Sigmoid colon (tissue), 7 donors: Measurements from ENCODE around the gene EFNA5. TPM values are rescaled to one million over a fixed set of nuclear protein-coding genes. Genes with fewer than 3 reads are reported as not detected.

Source experiments
- DNase-seq: peaks from one replicate; pipeline ENCODE4 v3.0.0-alpha.2; 2019
- H3K27ac ChIP-seq, 4 donors: fragments of 200-600 bp; sonication (generic); one replicate each; pipeline ENCODE4 v1.5.1; 2016 to 2019; ENCODE audit warnings: mild to moderate bottlenecking in 1 of 4
- H3K27me3 ChIP-seq, 3 donors: fragments of 200-600 bp; sonication (generic); one replicate each; pipeline ENCODE4 v1.5.1; 2019; ENCODE audit warnings: mild to moderate bottlenecking in 1 of 3
- H3K36me3 ChIP-seq, 4 donors: fragments of 200-600 bp; sonication (generic); one replicate each; pipeline ENCODE4 v1.5.1; 2016 to 2019
- H3K4me1 ChIP-seq, 4 donors: fragments of 200-600 bp; sonication (generic); one replicate each; pipeline ENCODE4 v1.5.1; 2017 to 2019
- H3K4me3 ChIP-seq, 4 donors: fragments of 200-600 bp; sonication (generic); one replicate each; pipeline ENCODE4 v1.5.1; 2017 to 2019; ENCODE audit warnings: mild to moderate bottlenecking in 2 of 4, moderate library complexity in 1 of 4
- H3K9me3 ChIP-seq, 4 donors: fragments of 200-600 bp in 3 of 4; sonication (generic) in 3 of 4; one replicate each; pipeline versions ENCODE4 v1.5.1 to v1.6.1; 2013 to 2019
- EP300 ChIP-seq, 4 donors: sonication (generic); formaldehyde crosslinking; IDR thresholded peaks; one replicate each; pipeline ENCODE4 v1.6.1; 2017; ENCODE audit warnings: antibody characterized with exemption in 4 of 4
- POLR2A ChIP-seq, 2 donors: fragments of 450-650 bp; IDR thresholded peaks; one replicate each; pipeline ENCODE4 v1.6.1; 2016; ENCODE audit warnings: antibody characterized with exemption in 2 of 2, mild to moderate bottlenecking in 2 of 2, moderate library complexity in 2 of 2
- POLR2AphosphoS5 ChIP-seq, 4 donors: sonication (generic); formaldehyde crosslinking; IDR thresholded peaks; one replicate each; pipeline ENCODE4 v1.6.1; 2017; ENCODE audit warnings: antibody characterized with exemption in 4 of 4
- WGBS, 2 donors: extraction: QIAGEN DNeasy Blood & Tissue Kit; methylation state at CpG; one replicate each; pipeline ENCODE4 v1.1.7; 2013; 5-methylcytosine and 5-hydroxymethylcytosine counted together
- intact Hi-C: fragments of 100-400 bp; cut with DNase I; formaldehyde crosslinking; loops from one replicate; pipeline ENCODE4 v1.15.1; 2023
- polyA plus RNA-seq, 3 donors: library from polyadenylated mRNA; stranded (reverse); fragments of 200-250 nt; gene quantifications; one replicate each; pipeline ENCODE4 v1.2.3, GENCODE V29; 2013
- total RNA-seq, 4 donors: library from RNA; depleted of rRNA; stranded (reverse); fragments of >200 nt; gene quantifications; one replicate each; pipeline ENCODE4 v1.1.0, GENCODE V29; 2016
- TF ChIP-seq, protein P1 (sequence below), 4 experiments: fragments of 450-650 bp in 3 of 4; fragments of 200-600 bp in 1 of 4; IDR thresholded peaks; one replicate each; pipeline ENCODE4 v1.5.1; 2016 to 2019; ENCODE audit warnings: antibody characterized with exemption in 4 of 4, mild to moderate bottlenecking in 3 of 4, moderate library complexity in 2 of 4
- donor health status: healthy with polysubstance abuse.
- donor health status: Bipolar disorder and iron deficiency.
- donor health status: healthy.

Gene EFNA5
- total and polyA plus RNA-seq, 7 donors, result 0.60 to 10.8 (median 6.8) TPM

DNA sequence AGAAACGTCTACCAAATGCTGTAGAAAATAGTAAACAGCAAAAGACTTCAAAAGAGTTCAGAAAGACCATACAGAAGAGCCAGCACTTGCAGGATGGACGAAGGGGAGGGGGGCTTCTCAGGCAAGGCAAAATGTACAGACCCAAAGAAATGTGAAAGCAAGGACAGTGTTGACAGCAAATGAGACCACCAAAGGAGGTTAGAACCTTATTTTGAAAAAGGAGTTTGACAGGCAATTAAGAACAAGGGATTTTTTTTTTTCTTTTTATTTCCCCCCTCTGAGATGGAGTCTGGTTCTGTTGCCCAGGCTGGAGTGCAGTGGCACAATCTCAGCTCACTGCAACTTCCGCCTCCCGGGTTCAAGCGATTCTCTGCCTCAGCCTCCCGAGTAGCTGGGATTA, 223.2 kb downstream of the EFNA5 start:
- no peak for DNase-seq
- Histone ChIP-seq H3K27ac (no peak overlapping the region), H3K4me1 (no peaks in the 10 kb centered on the region), H3K9me3 (no peaks in the 10 kb centered on the region), H3K4me3 (no peak overlapping the region), H3K36me3 (no peaks in the 10 kb centered on the region), H3K27me3 (no peaks in the 10 kb centered on the region)
- intact Hi-C loops, result no loop called here
- 85 to 89% methylated on average over 6 of the region's 6 CpGs for WGBS, 2 donors
- TF ChIP-seq POLR2AphosphoS5 (IDR thresholded peaks at IDR 0.05), result no peak
- TF ChIP-seq EP300 (IDR thresholded peaks at IDR 0.05), result no peak
- TF ChIP-seq, protein P1, sequence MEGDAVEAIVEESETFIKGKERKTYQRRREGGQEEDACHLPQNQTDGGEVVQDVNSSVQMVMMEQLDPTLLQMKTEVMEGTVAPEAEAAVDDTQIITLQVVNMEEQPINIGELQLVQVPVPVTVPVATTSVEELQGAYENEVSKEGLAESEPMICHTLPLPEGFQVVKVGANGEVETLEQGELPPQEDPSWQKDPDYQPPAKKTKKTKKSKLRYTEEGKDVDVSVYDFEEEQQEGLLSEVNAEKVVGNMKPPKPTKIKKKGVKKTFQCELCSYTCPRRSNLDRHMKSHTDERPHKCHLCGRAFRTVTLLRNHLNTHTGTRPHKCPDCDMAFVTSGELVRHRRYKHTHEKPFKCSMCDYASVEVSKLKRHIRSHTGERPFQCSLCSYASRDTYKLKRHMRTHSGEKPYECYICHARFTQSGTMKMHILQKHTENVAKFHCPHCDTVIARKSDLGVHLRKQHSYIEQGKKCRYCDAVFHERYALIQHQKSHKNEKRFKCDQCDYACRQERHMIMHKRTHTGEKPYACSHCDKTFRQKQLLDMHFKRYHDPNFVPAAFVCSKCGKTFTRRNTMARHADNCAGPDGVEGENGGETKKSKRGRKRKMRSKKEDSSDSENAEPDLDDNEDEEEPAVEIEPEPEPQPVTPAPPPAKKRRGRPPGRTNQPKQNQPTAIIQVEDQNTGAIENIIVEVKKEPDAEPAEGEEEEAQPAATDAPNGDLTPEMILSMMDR (IDR thresholded peaks at IDR 0.05), result no peak
- no peak for TF ChIP-seq POLR2A (IDR thresholded peaks at IDR 0.05)

DNA sequence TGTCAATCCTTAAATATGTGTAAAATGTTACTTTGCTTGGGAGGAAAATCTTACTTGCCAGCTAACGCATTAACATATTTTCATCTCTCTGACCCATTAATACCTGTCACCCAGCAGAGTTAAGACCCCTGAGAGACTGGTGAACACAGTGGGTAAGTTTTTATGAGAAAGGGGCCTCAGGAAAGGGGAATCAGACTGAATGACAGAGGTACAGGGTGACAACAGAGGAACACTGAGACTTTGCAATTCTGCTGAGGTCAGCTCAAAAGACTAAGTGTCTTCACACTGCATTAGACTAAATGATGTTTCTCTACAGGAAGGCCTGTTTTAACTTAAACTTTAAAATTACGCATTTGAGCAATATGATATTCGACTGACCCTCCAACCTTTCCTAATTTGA, 223.8 kb downstream of the EFNA5 start:
- Histone ChIP-seq H3K4me1 (no peaks in the 10 kb centered on the region), H3K27me3 (no peaks in the 10 kb centered on the region), H3K27ac (no peak overlapping the region), H3K4me3 (no peak overlapping the region), H3K9me3 (no peaks in the 10 kb centered on the region), H3K36me3 (no peaks in the 10 kb centered on the region)
- intact Hi-C loops, result no loop called here
- DNase-seq, result no peak
- TF ChIP-seq, protein P1 (IDR thresholded peaks at IDR 0.05), result no peak
- TF ChIP-seq EP300 (IDR thresholded peaks at IDR 0.05) (no peak), POLR2A (IDR thresholded peaks at IDR 0.05) (no peak), POLR2AphosphoS5 (IDR thresholded peaks at IDR 0.05) (no peak)
- 95 to 96% methylated on average over 3 of the region's 3 CpGs for WGBS, 2 donors

DNA sequence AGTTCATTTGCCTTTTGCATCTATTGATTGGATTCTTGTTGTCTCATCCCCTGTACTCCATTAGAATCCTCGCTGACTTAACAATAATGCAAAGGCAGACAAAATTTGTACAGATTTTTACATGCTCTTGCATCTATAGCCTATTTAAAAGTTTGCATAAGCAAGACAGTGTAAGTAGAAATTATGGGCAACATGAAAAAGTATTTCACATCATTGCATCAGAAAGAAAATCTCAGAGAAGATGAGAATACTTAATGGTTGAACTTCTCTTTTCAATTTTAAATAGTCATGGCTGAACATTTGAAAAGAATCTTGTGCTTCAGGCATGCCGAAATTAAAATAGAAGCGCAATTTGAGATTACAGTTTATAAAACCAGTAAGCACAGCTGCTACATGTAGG, 226.4 kb downstream of the EFNA5 start:
- Histone ChIP-seq H3K9me3 (no peaks in the 10 kb centered on the region), H3K36me3 (no peaks in the 10 kb centered on the region), H3K4me1 (no peaks in the 10 kb centered on the region), H3K27me3 (no peaks in the 10 kb centered on the region), H3K27ac (no peak overlapping the region), H3K4me3 (no peak overlapping the region)
- TF ChIP-seq EP300 (IDR thresholded peaks at IDR 0.05) (no peak), POLR2AphosphoS5 (IDR thresholded peaks at IDR 0.05) (no peak), POLR2A (IDR thresholded peaks at IDR 0.05) (no peak)
- TF ChIP-seq, protein P1 (IDR thresholded peaks at IDR 0.05), result no peak
- intact Hi-C loops, result no loop called here
- DNase-seq, result no peak
- WGBS, 2 donors, result 91 to 92% methylated on average over 3 of the region's 3 CpGs

DNA sequence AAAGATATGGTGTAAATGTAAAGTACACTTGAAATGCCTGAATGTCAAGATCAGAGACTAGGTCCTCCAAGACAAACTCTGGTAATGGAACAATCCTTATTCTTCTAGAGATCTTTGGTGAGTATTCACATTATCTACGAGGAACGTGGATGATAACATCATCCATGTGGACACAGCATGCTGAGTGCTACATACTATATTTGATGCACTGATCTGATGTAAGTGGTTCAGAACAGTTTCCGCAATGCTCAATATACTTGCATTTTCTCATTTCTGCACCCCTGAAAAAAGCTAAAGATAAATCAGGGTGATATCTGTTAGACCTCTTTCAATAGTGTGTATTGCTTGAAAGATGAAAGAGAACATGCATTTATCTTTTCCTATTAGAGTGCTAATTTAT, 226.8 kb downstream of the EFNA5 start:
- H3K4me3 ChIP-seq, result no peak overlapping the region
- TF ChIP-seq POLR2AphosphoS5 (IDR thresholded peaks at IDR 0.05), result no peak
- TF ChIP-seq POLR2A (IDR thresholded peaks at IDR 0.05), result no peak
- TF ChIP-seq, protein P1 (IDR thresholded peaks at IDR 0.05), result no peak
- TF ChIP-seq EP300 (IDR thresholded peaks at IDR 0.05), result no peak
- H3K27me3 ChIP-seq, result no peaks in the 10 kb centered on the region
- H3K4me1 ChIP-seq, result no peaks in the 10 kb centered on the region
- H3K27ac ChIP-seq, result no peak overlapping the region
- intact Hi-C loops, result no loop called here
- no peak for DNase-seq
- no peaks in the 10 kb centered on the region for H3K36me3 ChIP-seq
- no peaks in the 10 kb centered on the region for H3K9me3 ChIP-seq
- WGBS, 2 donors, result 95 to 96% methylated on average over 3 of the region's 3 CpGs

DNA sequence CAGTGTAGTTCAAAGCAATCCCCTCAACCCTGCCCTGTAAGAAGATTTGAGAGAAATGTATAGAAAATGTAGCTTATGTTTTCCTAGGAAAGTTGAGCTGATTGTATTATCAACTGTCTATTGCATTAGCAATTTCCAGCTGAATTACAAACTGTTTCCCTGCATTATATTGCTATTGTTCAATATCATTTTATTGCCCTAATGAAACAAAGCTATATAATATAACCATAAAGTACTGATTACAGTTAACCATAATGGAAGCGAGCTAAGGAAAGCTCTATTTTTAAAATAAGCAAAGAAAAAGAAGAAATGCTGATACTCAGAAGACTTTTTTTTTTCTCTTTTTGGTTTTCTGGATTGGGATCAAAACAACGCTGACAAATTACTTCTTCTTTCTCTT, 228.3 kb downstream of the EFNA5 start:
- peaks cover 0 to 1% (median 0%) of the 10 kb centered on the region in 4 donors for H3K9me3 ChIP-seq
- H3K27me3 ChIP-seq, result no peaks in the 10 kb centered on the region
- H3K27ac ChIP-seq, result no peak overlapping the region
- H3K4me3 ChIP-seq, result no peak overlapping the region
- intact Hi-C loops, result no loop called here
- no peaks in the 10 kb centered on the region for H3K4me1 ChIP-seq
- DNase-seq, result no peak
- WGBS, 2 donors, result 20 to 69% methylated on average over 2 of the region's 2 CpGs
- TF ChIP-seq, protein P1 (IDR thresholded peaks at IDR 0.05), result no peak
- no peak for TF ChIP-seq POLR2AphosphoS5 (IDR thresholded peaks at IDR 0.05)
- TF ChIP-seq POLR2A (IDR thresholded peaks at IDR 0.05), result no peak
- TF ChIP-seq EP300 (IDR thresholded peaks at IDR 0.05), result no peak
- no peaks in the 10 kb centered on the region for H3K36me3 ChIP-seq
